Mesothelial cell of epicardium (in vitro differentiated cells): ENCODE data around the gene KLHL29. TPM values are rescaled to one million over a fixed set of nuclear protein-coding genes. Genes with fewer than 3 reads are reported as not detected.

Experiments used
- DNase-seq, 2 experiments: peaks; one replicate each; pipeline ENCODE4 v3.0.0; 2021; ENCODE audit warnings: low spot score in 2 of 2; ENCODE audit not compliant: unreplicated experiment in 2 of 2
- H3K27ac Mint-ChIP-seq: 2 replicates; pipeline ENCODE4 v1.8.0; 2021; ENCODE audit warnings: mixed read lengths
- H3K27me3 Mint-ChIP-seq: 2 replicates; pipeline ENCODE4 v1.8.0; 2021; ENCODE audit warnings: low read depth, mixed read lengths
- H3K36me3 Mint-ChIP-seq: 2 replicates; pipeline ENCODE4 v1.8.0; 2021; ENCODE audit warnings: mixed read lengths
- H3K4me1 Mint-ChIP-seq: 2 replicates; pipeline ENCODE4 v1.8.0; 2021; ENCODE audit warnings: mixed read lengths
- H3K4me3 Mint-ChIP-seq: 2 replicates; pipeline ENCODE4 v1.8.0; 2021; ENCODE audit warnings: mild to moderate bottlenecking, moderate library complexity, mixed read lengths
- H3K9me3 Mint-ChIP-seq: 2 replicates; pipeline ENCODE4 v1.8.0; 2021; ENCODE audit warnings: mixed read lengths
- total RNA-seq: library from RNA; stranded (reverse); gene quantifications from 3 replicates; pipeline ENCODE4 v1.2.1, GENCODE V29; 2021
- TF ChIP-seq, protein P1 (sequence below): fragments of 200-600 bp; sonication (generic); IDR thresholded peaks from one replicate; pipeline ENCODE4 v1.5.0; 2021; ENCODE audit warnings: antibody characterized with exemption; ENCODE audit not compliant: unreplicated experiment

The KLHL29 gene
- total RNA-seq, 1 donor from 2014 or later = 28.3 TPM

DNA sequence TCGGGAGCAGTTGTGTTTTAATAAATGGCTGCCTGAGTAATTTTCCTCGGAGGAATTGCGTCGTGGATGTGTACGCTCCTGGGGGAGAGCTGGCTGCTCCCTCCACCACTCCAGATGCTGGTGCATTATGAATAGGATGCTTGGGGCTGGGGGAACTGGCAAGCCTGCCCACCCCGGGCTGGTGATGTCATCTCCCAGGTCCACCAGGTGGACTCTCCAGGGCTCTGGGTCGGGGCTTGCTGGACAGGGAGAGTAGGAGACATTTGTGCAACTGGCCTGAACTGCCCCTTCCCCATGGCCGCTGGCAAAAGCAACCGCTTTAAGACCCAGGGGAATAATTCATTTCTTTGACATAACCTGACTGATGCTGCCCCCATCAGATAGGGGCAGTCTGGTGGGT, 158.7 kb downstream of the KLHL29 start:
- TF ChIP-seq, protein P1, sequence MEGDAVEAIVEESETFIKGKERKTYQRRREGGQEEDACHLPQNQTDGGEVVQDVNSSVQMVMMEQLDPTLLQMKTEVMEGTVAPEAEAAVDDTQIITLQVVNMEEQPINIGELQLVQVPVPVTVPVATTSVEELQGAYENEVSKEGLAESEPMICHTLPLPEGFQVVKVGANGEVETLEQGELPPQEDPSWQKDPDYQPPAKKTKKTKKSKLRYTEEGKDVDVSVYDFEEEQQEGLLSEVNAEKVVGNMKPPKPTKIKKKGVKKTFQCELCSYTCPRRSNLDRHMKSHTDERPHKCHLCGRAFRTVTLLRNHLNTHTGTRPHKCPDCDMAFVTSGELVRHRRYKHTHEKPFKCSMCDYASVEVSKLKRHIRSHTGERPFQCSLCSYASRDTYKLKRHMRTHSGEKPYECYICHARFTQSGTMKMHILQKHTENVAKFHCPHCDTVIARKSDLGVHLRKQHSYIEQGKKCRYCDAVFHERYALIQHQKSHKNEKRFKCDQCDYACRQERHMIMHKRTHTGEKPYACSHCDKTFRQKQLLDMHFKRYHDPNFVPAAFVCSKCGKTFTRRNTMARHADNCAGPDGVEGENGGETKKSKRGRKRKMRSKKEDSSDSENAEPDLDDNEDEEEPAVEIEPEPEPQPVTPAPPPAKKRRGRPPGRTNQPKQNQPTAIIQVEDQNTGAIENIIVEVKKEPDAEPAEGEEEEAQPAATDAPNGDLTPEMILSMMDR = no peak
- H3K36me3 Mint-ChIP-seq = no peaks in the 10 kb centered on the region
- H3K27ac Mint-ChIP-seq = no peak overlapping the region
- H3K27me3 Mint-ChIP-seq = no peaks in the 10 kb centered on the region
- H3K4me3 Mint-ChIP-seq = no peak overlapping the region
- peaks cover 12% of the 10 kb centered on the region for H3K4me1 Mint-ChIP-seq
- no peak for DNase-seq
- H3K9me3 Mint-ChIP-seq = no peaks in the 10 kb centered on the region

DNA sequence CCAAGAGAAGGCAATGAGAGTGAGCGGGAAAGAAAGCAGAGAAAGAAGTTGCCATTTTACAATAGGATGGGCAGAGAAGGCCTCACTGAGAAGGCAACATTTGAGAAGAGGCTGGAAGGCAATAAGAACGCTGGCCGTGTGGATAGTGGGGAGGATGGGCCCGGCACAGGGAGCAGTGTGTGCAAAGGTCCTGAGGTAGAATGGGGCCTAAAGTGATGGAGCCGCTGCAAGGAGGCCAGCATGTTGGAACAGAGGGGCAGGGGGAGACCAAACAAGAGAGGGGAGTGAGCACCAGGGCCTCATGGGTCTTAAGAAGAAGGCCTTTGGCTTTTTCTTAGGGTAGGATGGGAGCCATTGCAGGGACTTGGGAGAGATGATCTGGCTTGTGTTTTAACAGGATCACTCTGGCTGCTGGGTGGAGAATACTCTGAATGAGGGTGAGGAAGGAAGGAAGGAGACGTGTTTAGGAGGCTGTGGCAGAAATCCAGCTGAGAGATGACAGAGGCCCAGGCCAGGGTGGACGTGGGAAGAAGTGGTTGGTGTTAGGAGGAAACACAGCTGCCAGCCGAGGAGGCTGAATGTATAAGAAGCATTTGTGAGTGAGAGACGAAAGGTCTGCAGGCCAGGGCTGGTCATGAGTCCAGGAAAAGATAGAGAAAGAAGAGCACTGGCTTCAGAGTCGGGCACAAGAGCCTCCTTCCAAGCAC, 159.8 kb downstream of the KLHL29 start:
- no peak overlapping the region for H3K27ac Mint-ChIP-seq
- no peak for DNase-seq
- H3K9me3 Mint-ChIP-seq = no peaks in the 10 kb centered on the region
- no peak overlapping the region for H3K4me3 Mint-ChIP-seq
- peaks cover 12% of the 10 kb centered on the region for H3K4me1 Mint-ChIP-seq
- no peaks in the 10 kb centered on the region for H3K27me3 Mint-ChIP-seq
- TF ChIP-seq, protein P1 = no peak
- no peaks in the 10 kb centered on the region for H3K36me3 Mint-ChIP-seq

DNA sequence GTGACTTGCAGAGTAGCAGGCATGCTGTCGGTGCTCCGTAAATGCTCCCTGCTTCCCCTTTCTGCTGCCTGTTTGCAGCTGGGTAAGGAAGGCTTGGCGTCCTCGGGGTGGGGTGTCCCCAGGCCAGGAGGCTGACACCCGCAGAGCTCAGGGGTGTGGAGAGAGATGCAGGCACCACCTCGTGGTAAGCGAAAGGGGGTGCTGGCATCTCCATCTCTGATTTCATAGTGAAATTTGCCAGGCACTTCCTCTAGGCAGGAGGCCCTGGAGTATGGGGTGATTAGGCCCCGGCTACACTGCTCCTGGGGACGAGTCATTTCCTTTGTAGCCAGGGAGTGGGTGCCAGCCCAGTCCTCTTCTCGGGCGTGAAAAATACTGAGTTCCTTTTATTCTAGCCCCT, 160.4 kb downstream of the KLHL29 start:
- TF ChIP-seq, protein P1 = no peak
- no peak for DNase-seq
- Mint-ChIP-seq H3K9me3 (no peaks in the 10 kb centered on the region), H3K4me3 (no peak overlapping the region), H3K4me1 (peaks cover 12% of the 10 kb centered on the region), H3K27me3 (no peaks in the 10 kb centered on the region), H3K27ac (no peak overlapping the region), H3K36me3 (no peaks in the 10 kb centered on the region)

DNA sequence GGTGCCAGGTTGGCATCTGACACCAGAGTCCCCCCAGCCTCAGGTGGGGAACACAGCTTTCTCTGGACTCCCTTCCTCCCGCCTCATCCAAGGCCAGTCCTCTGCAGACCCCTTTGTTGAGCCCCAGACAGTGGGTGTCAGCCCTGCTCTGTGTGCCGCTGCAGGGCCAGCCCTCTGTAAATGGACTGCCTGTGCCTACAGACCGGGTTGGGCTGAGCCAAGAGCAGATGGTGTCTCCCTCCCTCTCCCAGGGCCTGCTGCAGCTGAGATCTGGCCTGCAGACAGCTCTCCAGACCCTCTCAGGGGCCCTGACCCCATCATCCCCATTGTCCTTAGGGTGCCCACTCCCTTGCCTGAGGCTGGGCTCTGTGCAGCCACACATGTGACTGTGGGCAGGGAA, 160.8 kb downstream of the KLHL29 start:
- Mint-ChIP-seq H3K36me3 (no peaks in the 10 kb centered on the region), H3K27me3 (no peaks in the 10 kb centered on the region), H3K9me3 (no peaks in the 10 kb centered on the region), H3K4me1 (peaks cover 12% of the 10 kb centered on the region), H3K27ac (no peak overlapping the region), H3K4me3 (no peak overlapping the region)
- TF ChIP-seq, protein P1 = no peak
- no peak for DNase-seq

DNA sequence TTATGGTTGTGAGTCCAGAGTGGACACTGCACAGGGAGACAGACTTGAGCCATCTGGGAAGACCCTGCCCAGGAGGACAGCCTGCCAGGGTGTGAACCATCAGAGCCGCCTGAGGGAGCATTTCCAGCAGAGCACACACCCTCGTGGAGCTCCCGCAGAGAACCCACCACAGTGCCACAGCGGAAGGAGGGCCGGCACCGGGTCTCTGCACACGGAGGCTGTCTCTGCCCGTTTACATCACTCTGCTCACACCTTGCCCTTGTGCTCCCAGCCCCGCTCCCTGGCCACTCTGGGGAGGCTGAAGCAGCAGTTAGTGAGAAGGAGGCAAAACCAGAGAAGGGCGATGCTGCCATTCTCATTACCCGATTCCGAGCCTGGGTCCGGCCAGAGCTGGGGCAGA, 161.9 kb downstream of the KLHL29 start:
- Mint-ChIP-seq H3K4me3 (no peak overlapping the region), H3K9me3 (no peaks in the 10 kb centered on the region), H3K27ac (no peak overlapping the region), H3K4me1 (peaks cover 6% of the 10 kb centered on the region), H3K36me3 (no peaks in the 10 kb centered on the region), H3K27me3 (no peaks in the 10 kb centered on the region)
- no peak for DNase-seq
- TF ChIP-seq, protein P1 = no peak
